ENCODE data around the gene OTOP1.
"Not testable (repeated sequence)": the region's sequence is repeated elsewhere in the genome, so short reads cannot be mapped to it uniquely, and the experiment has no call there.

The OTOP1 gene, protein sequence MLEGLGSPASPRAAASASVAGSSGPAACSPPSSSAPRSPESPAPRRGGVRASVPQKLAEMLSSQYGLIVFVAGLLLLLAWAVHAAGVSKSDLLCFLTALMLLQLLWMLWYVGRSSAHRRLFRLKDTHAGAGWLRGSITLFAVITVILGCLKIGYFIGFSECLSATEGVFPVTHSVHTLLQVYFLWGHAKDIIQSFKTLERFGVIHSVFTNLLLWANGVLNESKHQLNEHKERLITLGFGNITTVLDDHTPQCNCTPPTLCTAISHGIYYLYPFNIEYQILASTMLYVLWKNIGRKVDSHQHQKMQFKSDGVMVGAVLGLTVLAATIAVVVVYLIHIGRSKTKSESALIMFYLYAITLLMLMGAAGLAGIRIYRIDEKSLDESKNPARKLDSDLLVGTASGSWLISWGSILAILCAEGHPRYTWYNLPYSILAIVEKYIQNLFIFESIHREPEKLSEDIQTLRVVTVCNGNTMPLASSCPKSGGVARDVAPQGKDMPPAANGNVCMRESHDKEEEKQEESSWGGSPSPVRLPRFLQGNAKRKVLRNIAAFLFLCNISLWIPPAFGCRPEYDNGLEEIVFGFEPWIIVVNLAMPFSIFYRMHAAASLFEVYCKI

DNA sequence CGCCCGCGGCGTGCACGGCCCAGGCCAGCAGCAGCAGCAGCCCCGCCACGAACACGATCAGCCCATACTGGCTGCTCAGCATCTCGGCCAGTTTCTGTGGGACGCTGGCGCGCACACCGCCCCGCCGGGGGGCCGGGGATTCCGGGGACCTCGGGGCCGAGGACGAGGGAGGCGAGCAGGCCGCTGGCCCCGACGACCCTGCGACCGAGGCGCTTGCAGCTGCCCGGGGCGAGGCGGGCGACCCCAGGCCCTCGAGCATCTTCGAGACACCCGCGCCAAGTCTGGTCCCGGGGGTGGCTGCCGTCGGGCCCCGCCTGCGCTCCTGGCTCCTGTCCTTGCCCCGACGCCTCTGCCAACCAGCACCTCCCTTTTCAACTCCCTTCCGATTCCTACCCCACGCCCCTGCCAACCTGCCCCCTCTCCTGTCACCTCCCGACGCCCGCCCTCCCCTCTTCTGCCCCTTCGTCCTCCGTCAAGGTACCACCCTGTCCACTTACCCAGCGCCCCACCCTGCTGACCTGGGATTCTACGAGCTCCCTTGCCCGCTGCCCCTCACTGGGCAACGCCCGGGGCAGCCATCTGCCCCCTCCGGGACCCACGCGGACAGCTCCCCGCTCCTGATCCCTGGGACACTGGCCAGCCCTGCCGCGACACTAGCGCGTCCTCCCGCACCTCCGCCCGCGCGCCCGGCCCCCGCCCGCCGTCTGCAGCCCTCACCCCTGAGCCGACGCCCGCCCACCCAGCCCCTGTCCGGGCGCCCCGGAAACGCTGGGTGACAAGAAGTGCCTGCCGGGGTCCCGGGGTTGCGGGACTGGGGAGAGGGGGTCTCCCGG is at the start of gene OTOP1:
OTOP1 (minus strand) TSS at position 324 of the 833 bp plus-strand sequence; CDS start at position 259, 65 bp downstream.
- no peak for DNase-seq (ENCODE audit: low read depth, low spot score)

DNA sequence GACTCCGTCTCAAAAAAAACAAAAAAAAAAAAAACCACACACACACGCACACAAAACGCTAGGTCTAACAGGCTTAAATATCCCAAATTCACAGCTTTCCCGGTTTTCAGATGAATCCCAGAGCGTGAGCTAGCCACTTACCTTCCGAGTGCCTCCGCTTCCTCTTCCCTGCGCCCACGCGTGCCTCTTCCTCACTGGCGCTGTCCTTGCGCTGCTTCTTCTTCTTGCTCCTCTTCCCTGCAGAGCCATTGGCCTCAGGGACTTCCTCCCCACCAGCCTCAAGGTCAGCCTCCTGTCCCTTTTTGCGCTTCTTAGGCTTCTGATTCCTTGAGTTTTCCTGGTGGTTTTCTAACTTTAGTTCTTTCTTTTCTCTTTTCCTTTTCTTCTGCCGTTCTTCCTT is 47.5 kb upstream of the OTOP1 start:
- no peak for DNase-seq (ENCODE audit: low read depth, low spot score)

DNA sequence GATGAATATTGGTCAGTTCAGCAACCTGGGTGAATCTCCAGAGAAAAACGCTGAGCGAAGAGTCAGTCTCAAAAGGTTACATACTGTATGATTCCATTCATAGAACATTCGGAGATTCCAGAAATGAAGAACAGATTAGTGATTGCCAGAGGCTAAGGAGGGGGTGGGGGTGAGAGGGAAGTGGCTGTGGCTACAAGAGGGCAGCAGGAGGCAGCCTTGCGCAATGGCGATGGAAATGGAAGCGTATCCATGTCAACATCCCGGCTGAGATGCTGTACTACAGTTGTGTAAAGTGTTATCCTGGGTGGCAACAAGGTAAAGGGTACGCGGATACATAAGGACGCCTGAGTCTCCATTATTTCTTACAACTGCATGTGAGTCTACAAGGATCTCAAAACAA is 45.2 kb upstream of the OTOP1 start:
- DNase-seq (ENCODE audit: low read depth, low spot score): no peak

DNA sequence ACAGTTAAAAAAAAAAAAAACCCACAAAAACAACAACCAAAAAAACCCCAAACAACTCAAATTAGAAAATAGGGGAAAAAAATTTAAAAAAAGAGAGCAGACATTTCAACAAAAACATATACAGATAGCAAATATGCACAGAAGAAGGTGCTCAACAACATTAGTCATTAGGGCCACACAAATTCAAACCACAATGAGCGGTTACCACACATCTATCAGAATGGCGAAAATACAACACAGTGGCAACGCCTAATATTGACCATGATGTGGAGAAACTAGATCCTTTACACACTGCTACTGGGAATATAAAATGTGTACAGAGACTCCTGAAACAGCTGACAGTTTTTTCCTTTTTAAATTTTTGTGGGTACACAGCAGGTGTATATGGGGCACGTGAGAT is 43.8 kb upstream of the OTOP1 start:
- no peak for DNase-seq (ENCODE audit: low read depth, low spot score)

DNA sequence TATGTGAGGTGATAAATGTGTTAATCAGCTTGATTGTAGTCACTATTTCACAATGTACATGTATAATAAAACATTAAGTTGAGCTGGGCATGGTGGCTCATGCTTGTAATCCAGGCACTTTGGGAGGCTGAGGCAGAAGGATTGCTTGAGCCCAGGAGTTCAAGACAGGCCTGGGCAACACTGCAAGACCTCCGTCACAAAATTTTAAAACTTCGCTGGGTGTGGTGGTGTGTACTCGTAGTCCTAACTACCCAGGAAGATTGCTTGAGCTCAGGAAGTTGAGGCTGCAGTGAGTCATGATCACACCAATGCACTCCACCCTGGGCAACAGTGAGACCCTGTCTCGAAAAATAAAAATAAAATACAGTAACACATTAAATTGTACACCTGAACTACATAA is 43.1 kb upstream of the OTOP1 start:
- no peak for DNase-seq (ENCODE audit: low read depth, low spot score)

DNA sequence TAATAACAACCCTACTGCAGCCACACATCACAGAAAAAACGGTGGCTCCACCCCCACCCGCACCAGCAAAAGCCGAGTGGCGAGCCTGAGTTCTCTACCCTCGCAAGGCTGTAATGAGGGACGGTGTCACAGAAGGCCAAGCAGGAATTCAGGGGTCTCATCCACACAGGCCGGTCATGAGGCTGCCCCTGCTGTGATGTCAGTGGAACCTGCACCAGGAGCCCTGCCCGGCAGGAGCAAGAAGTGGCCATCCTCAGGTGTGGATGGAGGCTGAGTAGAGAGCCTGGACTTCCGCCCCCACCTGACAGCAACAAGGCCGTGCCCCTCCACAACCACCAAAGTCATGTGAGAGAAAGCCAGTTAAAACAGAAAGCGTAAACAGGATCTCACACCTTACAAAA is 42.6 kb upstream of the OTOP1 start:
- DNase-seq (ENCODE audit: low read depth, low spot score): no peak

DNA sequence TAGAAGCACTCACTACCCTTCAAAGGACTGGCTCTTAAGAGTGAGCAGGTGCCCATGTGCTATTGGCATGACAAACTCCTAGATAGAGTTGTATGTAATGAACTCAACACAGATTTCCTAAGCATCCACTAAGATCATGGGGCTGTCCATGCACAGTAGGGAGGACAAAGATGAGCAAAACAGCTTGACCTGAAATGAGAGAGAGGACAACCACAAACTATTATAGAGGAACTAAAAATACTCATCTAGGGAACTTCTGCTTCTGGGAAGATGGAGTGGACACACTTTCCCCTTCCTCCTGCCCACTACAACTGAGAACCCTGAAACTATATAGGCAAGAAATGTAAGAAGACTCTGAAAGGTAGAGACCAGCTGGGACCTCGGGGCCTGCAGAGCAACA is 42.0 kb upstream of the OTOP1 start:
- no peak for DNase-seq (ENCODE audit: low read depth, low spot score)

DNA sequence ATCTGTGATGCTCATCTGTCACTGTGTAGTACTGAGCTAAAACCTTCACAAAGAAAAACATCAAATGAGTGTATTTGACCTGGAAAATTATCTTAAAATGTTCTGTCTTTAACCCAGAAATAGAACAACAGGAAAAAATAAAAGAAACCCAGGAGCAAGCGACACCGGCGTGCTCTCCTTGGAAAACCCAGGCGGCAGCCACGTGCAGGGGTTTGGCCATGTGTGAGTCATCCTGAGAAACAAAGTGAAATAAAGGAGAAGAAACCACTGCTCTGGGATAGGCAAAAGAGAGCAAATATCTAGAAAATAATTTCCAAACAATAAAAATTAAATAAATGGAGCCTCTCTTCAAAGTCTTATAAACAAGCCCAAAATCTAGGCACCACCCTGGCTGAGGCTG is 41.3 kb upstream of the OTOP1 start:
- DNase-seq (ENCODE audit: low read depth, low spot score): no peak

DNA sequence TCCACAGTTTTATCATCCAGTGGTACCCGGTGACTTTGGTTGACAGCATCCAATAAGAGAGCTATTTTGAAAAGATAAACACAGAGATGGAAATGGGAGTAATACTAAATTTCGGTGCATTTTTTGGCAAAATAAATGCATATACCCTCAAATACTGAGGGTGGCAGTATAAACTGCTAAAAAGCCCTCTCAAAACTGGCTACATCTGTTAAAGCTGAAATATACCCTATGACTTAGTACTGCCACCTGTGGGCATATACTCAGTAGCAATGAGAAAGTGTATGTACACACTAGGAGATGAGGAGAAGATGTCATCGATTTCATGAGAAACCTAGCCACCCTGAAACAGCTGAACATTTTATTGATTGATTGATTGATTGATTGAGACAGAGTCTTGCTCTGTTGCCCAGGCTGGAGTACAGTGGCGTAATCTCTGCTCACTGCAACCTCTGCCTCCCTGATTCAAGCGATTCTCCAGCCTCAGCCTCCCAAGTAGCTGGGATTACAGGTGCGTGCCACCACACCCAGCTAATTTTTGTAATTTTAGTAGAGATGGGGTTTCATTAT is 33.5 kb upstream of the OTOP1 start:
- no peak for DNase-seq (ENCODE audit: low read depth, low spot score)

DNA sequence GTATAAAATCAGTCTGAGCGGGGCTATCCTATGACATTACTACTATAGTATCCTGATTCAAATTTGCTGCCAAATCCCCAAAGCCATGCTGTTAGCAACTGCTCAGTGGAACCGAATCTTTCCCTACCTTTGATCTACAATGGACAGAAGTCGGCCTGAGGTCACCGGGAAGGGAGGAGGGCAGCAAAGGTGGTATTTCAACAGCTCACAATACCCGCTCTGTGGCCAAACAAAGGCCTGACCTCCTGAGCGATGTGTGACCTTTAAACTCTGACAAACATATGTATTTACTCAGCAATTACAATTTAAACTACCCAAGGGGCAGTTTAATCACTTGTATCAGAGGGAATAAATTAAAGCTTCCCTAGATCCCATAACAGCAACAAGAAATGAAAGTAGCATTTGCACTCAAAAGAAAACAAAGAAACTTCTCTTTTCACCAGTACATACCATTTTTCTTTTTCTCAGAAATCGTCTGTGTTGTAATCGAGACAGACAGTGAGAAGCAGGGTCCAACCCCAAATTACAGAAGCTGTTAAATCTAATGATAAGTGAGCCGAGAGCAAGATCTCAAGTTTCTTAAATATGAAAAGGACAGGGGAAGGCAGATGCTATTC is 32.9 kb upstream of the OTOP1 start:
- no peak for DNase-seq (ENCODE audit: low read depth, low spot score)

DNA sequence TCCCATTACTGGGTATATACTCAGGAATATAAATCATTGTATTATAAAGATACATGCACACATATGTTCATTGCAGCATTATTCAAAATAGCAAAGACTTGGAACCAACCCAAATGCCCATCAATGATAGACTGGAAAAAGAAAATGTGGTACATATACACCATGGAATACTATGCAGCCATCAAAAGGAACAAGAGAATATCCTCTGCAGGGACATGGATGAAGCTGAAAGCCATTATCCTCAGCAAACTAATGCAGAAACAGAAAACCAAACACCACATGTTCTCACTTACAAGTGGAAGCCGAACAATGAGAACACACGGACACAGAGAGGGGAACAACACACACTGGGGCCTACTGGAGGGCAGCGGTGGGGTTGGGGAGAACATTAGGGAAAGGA is 31.0 kb upstream of the OTOP1 start:
- not testable (repeated sequence) for DNase-seq (ENCODE audit: low read depth, low spot score)

DNA sequence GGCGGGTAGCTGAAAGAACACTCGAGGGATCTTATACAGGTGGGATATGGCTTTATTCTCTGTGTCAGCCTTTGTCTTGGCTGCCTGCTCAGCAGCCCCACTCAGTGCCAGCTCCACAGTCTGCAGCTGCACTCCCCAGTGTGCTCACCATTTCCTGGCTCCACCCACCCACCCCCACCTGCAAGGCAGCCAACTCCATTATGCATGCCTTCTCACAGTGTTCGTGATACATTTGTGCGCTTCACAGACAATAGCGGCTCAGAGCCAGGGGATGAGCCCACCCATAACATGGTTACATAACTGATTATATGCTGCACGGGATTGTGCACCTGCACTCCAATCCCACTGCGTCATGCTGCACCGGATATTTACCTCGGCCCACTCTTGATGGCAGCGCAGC is 30.1 kb upstream of the OTOP1 start:
- DNase-seq (ENCODE audit: low read depth, low spot score): no peak

DNA sequence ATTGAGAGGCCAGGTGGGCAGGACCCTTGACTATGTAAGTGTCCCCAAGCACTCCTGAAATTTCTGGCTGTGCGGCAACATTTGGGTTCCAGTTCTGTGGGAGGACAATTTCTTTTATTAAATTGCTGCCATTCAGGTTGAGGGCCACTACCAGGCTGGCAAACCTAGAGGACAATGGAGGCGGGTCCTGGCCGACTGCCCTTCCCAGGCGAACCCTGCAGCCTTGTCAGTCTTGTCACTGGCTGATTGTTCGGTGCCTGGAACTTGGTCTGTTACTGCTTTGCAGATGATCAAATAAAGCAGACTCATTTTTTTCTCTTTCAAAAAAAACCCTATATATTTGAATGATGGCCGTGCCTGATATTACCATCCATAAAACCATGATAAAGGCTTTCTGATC is 27.9 kb upstream of the OTOP1 start:
- DNase-seq (ENCODE audit: low read depth, low spot score): no peak

DNA sequence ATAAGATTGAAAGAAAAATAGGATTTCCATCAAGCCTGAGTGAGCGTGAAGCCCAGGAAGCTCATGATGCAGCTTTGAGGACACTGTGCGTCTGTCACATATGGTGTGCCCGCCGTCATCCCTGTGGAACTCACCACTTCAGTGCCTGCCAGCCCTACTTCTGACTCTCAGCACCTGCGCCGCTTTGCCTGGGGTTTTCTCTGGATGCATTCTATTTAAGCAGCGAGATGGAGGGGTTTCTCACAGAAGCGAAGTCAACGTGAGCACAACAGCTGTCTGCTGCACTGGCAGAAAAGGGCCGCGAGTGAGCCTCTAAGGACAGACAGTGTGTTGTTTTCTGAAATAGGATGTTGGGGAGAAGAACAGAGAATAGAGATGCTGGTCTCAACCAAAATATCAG is 27.5 kb upstream of the OTOP1 start:
- no peak for DNase-seq (ENCODE audit: low read depth, low spot score)

DNA sequence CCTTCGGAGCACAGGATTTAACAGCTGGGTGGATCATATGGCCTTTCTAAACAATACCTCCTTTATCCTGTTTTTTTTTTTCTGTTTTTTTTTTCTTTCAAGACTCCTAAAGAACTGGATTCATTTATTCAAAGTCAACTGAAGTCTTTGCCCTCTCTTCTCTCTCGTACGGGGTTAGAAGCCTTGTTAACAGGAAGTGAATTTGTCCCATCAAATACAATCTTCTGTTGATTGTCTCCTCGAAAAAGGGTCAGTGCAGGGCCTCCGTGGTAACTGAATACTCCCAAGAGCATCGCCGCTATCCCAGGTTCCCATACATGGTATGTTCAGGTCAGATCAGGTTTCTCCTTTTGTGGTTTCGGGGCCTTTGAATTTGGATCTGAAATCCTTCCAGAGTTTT is 23.1 kb upstream of the OTOP1 start:
- no peak for DNase-seq (ENCODE audit: low read depth, low spot score)

DNA sequence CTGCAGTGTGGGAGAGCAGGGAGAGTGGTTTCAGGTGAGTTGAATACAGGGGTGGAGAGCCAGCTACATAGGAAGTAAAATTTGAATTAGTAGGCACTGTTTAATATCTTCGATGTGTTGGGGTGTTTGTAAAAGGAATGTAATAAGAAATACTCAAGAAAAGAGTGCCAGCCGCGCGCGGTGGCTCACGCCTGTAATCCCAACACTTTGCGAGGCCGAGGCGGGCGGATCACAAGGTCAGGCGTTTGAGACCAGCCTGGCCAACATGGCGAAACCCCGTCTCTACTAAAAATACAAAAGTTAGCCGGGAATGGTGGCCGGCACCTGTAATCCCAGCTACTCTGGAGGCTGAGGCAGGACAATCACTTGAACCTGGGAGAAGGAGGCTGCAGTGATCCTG is 22.6 kb upstream of the OTOP1 start:
- not testable (repeated sequence) for DNase-seq (ENCODE audit: low read depth, low spot score)

DNA sequence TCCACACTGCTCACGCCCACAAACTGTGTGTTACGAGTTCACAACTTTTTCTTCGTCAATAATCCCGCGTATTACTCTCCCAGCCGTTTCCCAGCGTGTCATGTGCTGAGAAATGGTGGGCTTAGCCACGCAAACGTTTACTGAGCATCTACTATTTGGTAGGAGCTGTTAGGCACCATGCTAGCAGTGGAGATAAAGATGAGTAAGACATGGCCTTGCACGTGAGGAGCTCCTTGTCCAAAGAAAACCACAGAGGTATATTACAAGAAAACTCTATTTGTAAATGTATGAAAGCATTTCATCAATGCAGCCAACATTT is 22.1 kb upstream of the OTOP1 start:
- no peak for DNase-seq (ENCODE audit: low read depth, low spot score)

DNA sequence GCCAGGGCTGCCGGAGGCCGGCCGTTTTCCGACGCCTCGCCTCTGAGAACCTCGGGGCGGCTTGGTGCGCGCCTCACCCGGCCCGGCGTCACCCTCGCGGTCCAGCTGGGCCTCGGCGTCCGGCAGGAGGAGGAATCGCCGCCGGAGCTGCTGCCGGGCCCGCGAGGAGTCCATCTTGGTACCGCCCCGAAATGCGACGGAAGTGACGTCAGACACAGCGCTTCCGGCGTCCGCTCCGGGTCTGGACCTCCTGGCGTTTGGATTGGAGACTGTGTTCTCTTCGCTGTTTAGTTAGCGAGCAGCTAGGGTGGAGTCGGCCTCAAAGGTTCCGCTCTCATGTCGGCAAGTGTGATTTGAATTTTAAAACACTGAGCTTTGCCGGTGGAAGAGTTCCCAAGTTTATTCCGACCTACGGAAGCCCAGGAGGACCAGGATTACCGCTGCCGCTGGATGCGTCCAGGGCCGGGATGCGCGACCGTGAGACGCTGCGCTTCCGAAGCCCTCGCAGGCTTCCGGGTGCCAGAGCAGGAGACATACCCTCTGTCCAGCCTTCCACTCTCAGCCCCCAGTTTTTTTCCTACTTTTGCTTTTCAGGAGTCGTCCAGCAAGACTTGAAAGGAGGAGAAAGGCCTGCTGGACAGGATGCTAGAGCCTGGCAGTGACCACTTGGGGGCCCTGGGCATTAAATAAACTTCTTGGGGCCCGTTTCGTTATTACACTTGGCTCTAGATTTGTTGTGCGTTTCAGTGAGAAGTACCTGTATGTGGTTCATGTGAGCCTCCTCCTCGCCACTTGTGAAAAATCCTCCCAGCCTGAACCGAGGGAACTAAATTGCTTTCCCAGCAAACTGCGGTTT is 21.5 kb upstream of the OTOP1 start, which contains the start of gene TMEM128:
TMEM128 (minus strand) TSS at position 195 of the 856 bp plus-strand sequence; CDS start at position 174, 21 bp downstream.
- peak; percentile 80 for DNase-seq (ENCODE audit: low read depth, low spot score)

DNA sequence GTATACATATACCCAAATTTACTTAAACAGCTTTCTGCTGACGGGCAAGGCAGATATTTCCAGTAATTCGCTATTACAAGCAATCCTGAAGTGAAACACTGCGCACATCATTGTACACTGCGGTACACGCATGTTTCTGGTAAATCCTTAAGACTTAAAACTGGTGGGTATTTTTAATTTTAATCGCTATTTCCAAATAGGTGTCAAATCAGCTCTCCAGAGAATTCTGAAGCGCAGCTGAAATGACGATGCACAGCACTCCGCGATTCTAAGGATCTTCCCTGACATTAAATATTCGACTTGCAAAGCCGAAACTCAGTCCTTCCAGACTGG is 20.9 kb upstream of the OTOP1 start:
- peak; percentile 23 for DNase-seq (ENCODE audit: low read depth, low spot score)

DNA sequence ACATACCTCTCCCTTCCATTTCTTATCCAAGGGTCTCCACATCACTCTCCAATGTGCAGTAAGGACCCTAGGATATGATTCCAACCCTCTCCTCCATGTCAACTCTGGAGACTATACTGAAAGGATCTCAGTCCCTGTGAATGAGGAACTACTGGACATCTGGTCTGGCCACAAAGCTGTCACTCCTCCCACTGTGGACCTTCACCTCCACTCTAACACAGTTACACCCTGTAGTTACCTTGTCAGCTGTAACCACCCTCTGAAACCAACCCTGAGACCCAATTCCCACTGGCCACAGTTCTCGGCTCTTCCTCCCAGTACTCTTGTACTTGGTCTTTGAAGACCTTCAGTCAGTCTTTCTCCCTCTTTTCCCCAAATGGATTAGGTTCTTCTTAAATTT is 18.4 kb upstream of the OTOP1 start:
- DNase-seq (ENCODE audit: low read depth, low spot score): no peak

DNA sequence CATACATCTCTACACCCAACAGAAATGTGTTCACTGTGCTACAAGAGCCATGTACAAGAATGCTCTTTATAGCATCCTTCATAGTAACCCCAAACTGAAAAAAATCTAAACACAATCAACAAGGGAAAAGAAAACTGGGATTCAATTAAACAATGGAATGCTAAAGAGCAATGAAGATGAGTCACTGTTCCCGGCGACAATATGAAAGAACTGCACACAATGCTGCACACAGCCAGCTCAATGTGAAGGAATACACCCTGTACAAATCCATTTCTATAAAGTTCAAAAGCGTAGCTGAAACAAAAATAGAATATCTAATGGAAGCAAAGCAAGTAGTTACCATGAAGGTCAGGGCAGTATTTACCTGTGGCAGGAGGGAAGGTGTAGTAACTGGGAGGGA is 12.8 kb upstream of the OTOP1 start:
- not testable (repeated sequence) for DNase-seq (ENCODE audit: low read depth, low spot score)
